Kidney (tissue), 14 donors: ENCODE measurements around the gene CEP295NL. TPM values are rescaled to one million over a fixed set of nuclear protein-coding genes. Genes with fewer than 3 reads are reported as not detected.
"Not testable (repeated sequence)": the region's sequence is repeated elsewhere in the genome, so short reads cannot be mapped to it uniquely, and the experiment has no call there.

Experiments
- DNase-seq, 5 donors: peaks; one replicate each; pipeline ENCODE4 v3.0.0-alpha.2; 2013 to 2020
- FAIRE-seq: peaks from 2 replicates; lab custom pipeline; 2012; peaks lifted over from hg19 to GRCh38; lab: Jason Lieb, UNC
- H3K27ac ChIP-seq, 2 donors: one replicate each; pipeline ENCODE4 v1.7.0; 2013; ENCODE audit warnings: low read depth in 2 of 2, low read length in 2 of 2, inconsistent platforms in 1 of 2
- H3K27me3 ChIP-seq: one replicate; pipeline ENCODE4 v1.7.1; 2013; ENCODE audit warnings: low read length, inconsistent platforms; ENCODE audit not compliant: control insufficient read depth, insufficient read depth
- H3K36me3 ChIP-seq, 3 donors: one replicate each; pipeline versions ENCODE4 v1.7.0 to v1.7.1; 2013; ENCODE audit warnings: low read length in 3 of 3, control low read depth in 1 of 3, inconsistent platforms in 1 of 3; ENCODE audit not compliant: insufficient read depth in 3 of 3, control insufficient read depth in 2 of 3
- H3K4me1 ChIP-seq, 3 donors: one replicate each; pipeline versions ENCODE4 v1.7.0 to v1.7.1; 2013; ENCODE audit warnings: low read length in 3 of 3, inconsistent platforms in 1 of 3, low read depth in 1 of 3; ENCODE audit not compliant: control insufficient read depth in 2 of 3, insufficient read depth in 2 of 3
- H3K4me3 ChIP-seq, 3 donors: one replicate each; pipeline versions ENCODE4 v1.7.0 to v1.8.1; 2013; ENCODE audit warnings: low read length in 3 of 3, control low read depth in 1 of 3, inconsistent platforms in 1 of 3
- H3K9ac ChIP-seq, 3 donors: one replicate each; pipeline versions ENCODE4 v1.7.0 to v1.7.1; 2013; ENCODE audit warnings: low read length in 3 of 3, control low read depth in 1 of 3, inconsistent platforms in 1 of 3
- H3K9me3 ChIP-seq, 3 donors: one replicate each; pipeline versions ENCODE4 v1.7.0 to v1.7.1; 2013; ENCODE audit warnings: low read length in 3 of 3, control low read depth in 1 of 3, inconsistent platforms in 1 of 3; ENCODE audit not compliant: control insufficient read depth in 2 of 3, insufficient read depth in 1 of 3
- CTCF ChIP-seq: IDR thresholded peaks from 3 replicates; pipeline ENCODE4 v1.5.1; 2012; ENCODE audit warnings: mild to moderate bottlenecking, moderate library complexity, borderline replicate concordance; ENCODE audit not compliant: insufficient read depth; ENCODE audit errors: extremely low read depth
- intact Hi-C: fragments of 100-400 bp; cut with DNase I; formaldehyde crosslinking; loops from one replicate; pipeline ENCODE4 v1.11.1; 2022
- polyA plus RNA-seq: library from polyadenylated mRNA; stranded (reverse); fragments of 350-450 nt; fragmentation: Illumina TruSeq; extraction: RNeasy Lipid Tissue Mini Kit (QIAGEN cat#74804); gene quantifications from one replicate; pipeline ENCODE4 v1.2.3, GENCODE V29; 2014; ENCODE audit warnings: low read depth, low replicate concordance; ENCODE audit not compliant: insufficient read depth
- total RNA-seq: library from RNA; stranded (reverse); fragmentation: NEBNext Ultra II Directional; extraction: Animal tissue kit (Norgen Biotek cat#: 25700); gene quantifications from one replicate; pipeline ENCODE4 v1.2.1, GENCODE V29; 2021
- donor health status: control.
- donor health status: control.
- donor health status: control.
- donor health status: control.
- donor health status: control.
- donor health status: DM: yes; HTN: yes; CAD: no.
- donor health status: Normal renal cell carcinoma (clear cell type).

The CEP295NL gene
- total and polyA plus RNA-seq, 2 donors from 2014 or later, result 3.6 TPM; not detected in 1

GRCh38 chr17:78905116-78905515, 2.1 kb upstream of the CEP295NL start:
- no peak overlapping the region for H3K27ac ChIP-seq
- FAIRE-seq, result no peak
- no peaks in the 10 kb centered on the region for H3K9me3 ChIP-seq
- intact Hi-C loops, result no loop called here
- no peak overlapping the region for H3K9ac ChIP-seq
- no peak for DNase-seq
- H3K4me3 ChIP-seq, result no peak overlapping the region
- no peak for TF ChIP-seq CTCF
- peaks cover 0 to 13% (median 0%) of the 10 kb centered on the region in 3 donors for H3K4me1 ChIP-seq
- H3K27me3 ChIP-seq, result no peaks in the 10 kb centered on the region
- H3K36me3 ChIP-seq, result no peaks in the 10 kb centered on the region

- intact Hi-C loops, result no loop called here
These were observed 1.4 kb upstream of the CEP295NL start for GRCh38 chr17:78904371-78904770.

GRCh38 chr17:78902231-78902630, 770 bp downstream of the CEP295NL start:
- H3K4me1 ChIP-seq, result peaks cover 0 to 17% (median 0%) of the 10 kb centered on the region in 3 donors
- H3K9me3 ChIP-seq, H3K4me3 ChIP-seq, intact Hi-C loops, H3K36me3 ChIP-seq, H3K9ac ChIP-seq, H3K27ac ChIP-seq, H3K27me3 ChIP-seq, DNase-seq, FAIRE-seq: not testable (repeated sequence)

More at GRCh38 chr17:78904371-78904770, 1.4 kb upstream of the CEP295NL start:
- FAIRE-seq (no peak), DNase-seq (no peak)
- TF ChIP-seq CTCF, result no peak
- Histone ChIP-seq H3K4me3 (no peak overlapping the region), H3K27ac (no peak overlapping the region), H3K9me3 (no peaks in the 10 kb centered on the region), H3K9ac (no peak overlapping the region), H3K27me3 (no peaks in the 10 kb centered on the region), H3K4me1 (peaks cover 0 to 16% (median 0%) of the 10 kb centered on the region in 3 donors), H3K36me3 (no peaks in the 10 kb centered on the region)

DNA sequence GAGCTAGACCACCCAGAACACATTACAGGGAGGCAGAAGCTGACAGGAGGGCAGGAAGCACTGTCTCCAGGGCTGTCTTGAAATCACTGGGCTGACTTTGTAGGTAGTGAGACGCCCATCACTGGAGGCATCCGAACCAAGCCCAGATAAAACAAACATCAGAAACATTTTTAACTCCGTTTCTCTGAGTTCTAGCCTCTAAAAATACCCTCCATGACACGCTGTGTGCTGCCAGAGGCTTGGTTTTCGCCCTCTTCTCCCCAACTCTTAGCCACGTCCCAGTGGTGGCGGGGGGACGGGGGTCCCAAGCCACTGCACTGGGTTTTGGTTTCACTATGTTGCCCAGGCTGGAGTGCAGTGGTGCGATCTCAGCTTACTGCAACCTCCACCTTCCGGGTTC, 1.2 kb downstream of the CEP295NL start:
- H3K36me3 ChIP-seq, result no peaks in the 10 kb centered on the region
- intact Hi-C loops, result no loop called here
- no peak overlapping the region for H3K27ac ChIP-seq
- peaks cover 0 to 17% (median 0%) of the 10 kb centered on the region in 3 donors for H3K4me1 ChIP-seq
- no peak overlapping the region for H3K9ac ChIP-seq
- no peaks in the 10 kb centered on the region for H3K9me3 ChIP-seq
- FAIRE-seq, result no peak
- H3K27me3 ChIP-seq, result no peaks in the 10 kb centered on the region
- no peak for TF ChIP-seq CTCF
- no peak for DNase-seq
- no peak overlapping the region for H3K4me3 ChIP-seq
